Left renal pelvis (tissue), 4 donors: ENCODE data around the gene STON2. TPM values are rescaled to one million over a fixed set of nuclear protein-coding genes. Genes with fewer than 3 reads are reported as not detected.
A peak's percentile ranks its signal among the peaks of the same experiment; 100 is the strongest.

Experiments used
- DNase-seq, 4 donors: peaks; one replicate each; pipeline ENCODE4 v3.0.0-alpha.2; 2013; ENCODE audit warnings: low read depth in 4 of 4, low spot score in 3 of 4
- polyA plus RNA-seq, 4 donors: library from polyadenylated mRNA; unstranded; fragments of 120-200 nt; gene quantifications; one replicate each; pipeline ENCODE4 v1.2.1, GENCODE V29; 2013; ENCODE audit not compliant: insufficient read length in 4 of 4

Gene STON2
- polyA plus RNA-seq, 4 donors: 2.5 to 53.8 (median 45.7) TPM

- no peak for DNase-seq
These were observed 58.3 kb downstream of the STON2 start for GRCh38 chr14:81341781-81342180.

- no peak for DNase-seq
These were observed 58.8 kb downstream of the STON2 start for GRCh38 chr14:81341370-81341769.

DNA sequence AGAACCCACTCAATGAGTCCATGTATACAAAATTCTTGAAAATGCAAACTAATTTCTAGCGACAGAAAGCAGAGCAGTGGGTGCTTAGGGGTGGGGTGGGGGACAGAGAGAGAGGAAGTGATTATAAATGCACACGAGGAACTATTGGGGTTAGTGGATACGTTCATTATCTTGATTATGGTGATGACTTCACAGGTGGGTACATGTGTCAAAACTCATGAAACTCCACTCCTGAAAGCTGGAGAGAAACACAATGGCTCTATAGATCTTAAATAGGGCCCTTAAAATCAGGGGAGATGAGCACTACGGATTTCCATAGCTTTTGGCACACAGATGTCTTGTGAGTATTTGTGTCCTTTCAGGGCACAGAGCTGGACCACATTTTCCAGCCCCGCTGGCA, 59.9 kb downstream of the STON2 start:
- DNase-seq: no peak

GRCh38 chr14:81337073-81337472, 63.1 kb downstream of the STON2 start:
- DNase-seq: no peak

GRCh38 chr14:81336009-81336408, 64.1 kb downstream of the STON2 start:
- DNase-seq: no peak

- DNase-seq: no peak
These were observed 67.4 kb downstream of the STON2 start for GRCh38 chr14:81332725-81333124.

DNA sequence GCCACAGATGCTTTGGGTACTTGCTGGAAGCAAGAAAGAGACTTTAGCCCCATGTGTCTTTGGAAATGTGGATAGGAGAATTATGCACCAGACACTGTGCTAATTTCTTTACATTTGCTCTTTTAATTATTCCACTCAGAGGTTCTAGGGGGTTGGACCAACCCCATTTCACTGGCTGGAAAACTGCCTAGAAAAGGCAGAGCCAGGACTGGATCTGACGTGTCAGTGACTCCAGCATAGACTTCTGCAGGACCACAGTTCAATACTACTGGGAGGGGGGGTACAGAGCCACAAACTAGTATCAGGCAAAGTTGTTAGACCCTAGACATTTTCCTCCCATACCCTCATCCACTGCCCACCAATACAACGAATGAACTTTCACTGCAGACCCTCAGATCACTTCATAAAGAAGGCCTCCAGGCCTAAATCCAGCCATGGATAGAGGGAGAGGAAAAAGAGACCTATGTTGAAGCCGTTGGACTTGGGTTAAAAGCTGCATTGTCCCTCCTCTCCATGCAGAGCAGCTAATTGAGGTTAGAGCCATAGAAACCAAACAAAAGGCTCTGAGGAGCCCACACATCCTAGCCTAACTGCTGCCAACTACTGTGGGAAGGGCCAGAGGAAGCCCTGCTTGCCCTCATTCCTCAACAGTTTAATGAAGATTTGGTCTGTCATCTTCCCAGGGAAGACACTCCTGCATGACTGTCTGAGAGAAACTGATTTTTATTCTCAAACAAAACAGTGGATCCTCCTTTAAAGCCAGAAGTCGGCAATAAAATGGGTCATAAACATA, 68.7 kb downstream of the STON2 start:
- DNase-seq: no peak

DNA sequence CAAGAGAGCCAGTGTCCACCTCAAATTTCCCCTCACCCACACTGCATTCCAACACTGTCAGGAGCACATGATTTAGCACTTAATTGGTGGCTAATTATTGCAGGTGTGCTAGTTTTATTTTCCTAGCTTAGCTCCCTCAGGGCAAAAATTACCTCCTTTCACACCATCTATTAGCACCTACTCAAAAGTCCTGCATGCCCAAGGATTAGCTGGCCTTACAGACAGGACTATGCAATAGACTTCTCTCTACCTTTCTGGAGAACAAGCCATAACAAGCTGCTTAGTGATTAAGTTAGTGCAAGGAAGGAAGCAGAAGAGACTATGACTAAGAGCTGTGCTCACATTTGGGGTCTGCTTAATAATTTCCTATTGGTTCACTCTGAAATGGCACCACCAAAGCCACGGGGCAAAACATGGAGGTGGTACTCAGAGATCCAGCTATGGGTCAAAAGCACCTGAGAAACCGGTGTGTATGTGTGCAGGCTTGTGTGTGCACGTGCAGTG, 69.5 kb downstream of the STON2 start:
- DNase-seq: no peak

DNA sequence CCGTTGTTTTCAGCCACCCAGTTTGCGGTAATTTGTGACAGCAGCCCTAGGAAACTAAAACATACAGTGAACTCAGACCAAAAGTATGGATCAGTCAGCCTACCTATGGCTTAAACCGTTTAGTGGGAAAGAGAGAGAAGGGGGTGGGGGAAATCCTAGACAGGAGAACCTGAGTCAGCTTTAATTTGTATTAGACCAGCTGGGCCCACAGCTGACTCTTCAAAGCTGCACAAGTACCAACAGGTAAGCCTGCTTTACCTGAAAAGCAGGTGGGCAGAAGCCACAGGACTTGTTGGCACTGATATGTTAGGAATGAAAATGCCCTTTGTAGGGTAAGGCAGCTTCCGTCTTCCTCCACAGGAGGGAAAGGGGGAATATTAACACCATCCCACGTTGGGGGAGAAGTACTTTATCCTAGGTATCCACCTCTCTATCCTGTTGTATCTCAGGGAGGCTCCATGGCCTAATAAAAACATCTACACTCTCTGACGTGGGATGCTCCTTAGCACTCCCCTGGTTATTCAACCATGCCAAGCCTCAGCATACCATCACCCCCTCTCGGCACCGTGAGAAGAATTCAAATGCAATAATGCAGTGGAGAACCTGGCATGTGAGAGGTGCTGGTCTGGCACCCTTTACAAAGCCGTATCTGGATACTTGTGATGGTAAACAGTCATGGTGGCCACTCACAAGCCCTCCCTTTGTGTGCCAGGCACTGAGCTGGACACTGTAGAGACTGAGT, 70.3 kb downstream of the STON2 start:
- no peak for DNase-seq

GRCh38 chr14:81326451-81326850, 73.7 kb downstream of the STON2 start:
- no peak for DNase-seq

DNA sequence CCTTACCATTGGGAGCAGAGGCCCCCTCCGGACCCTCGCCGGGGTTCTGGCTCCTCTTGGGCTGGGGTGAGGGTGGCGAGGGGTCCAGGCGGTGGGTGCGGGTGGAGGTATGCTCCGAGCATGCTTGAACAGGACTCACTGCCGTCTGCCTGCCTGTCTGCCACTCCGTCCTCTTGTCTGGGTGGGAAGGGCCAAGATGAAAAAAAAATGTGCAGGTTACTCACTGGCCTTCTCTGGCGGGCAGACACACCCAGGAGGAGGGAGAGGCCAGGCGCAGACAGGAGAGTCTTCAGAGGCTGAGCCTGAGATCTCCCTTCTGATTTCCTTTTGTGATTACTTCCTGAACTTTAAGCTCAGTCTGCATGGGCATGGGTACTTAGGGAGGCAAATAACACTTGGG, 76.1 kb downstream of the STON2 start:
- peak in 2 of 4 donors; percentile 36 to 50 for DNase-seq

DNA sequence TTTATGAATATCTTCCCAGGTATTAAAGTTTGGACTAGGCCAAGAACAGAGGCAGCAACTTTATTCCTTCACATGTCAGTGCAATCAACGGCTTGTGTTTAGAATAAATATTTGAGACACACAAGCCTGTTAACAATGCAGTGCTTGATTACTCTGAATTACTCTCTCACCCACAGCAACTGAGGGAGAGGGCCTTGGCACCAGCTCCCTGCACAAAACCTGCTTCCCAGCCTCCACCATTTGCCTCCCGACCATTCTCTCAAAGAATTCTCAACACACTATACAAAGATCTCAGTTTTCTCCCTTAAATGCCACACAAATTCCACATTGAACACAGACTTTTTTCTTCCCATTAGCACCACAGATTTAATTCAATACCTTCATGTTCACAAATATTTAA, 77.0 kb downstream of the STON2 start:
- DNase-seq: no peak

GRCh38 chr14:81319946-81320345, 80.2 kb downstream of the STON2 start:
- DNase-seq: no peak

- DNase-seq: no peak
These were observed 80.8 kb downstream of the STON2 start for GRCh38 chr14:81319314-81319713.

DNA sequence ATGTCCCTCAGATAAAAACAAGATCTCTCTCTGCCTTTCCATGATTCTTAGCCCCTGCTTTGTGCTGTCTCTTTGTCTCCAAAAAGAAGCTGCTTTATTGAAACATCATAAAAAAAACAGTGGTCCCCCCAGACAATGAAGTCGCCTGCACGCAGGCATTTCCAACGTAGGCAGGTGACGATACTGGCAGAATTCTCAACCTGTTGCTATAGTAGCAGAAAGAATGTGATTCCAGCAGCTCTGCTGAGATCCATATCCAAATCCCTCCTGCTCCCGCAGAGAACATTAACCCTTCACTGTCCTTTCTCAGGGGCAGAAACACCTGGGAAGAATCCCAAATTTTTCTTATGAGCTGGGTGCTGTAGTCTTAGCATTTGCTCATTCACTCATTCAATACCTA, 84.8 kb downstream of the STON2 start:
- DNase-seq: no peak

GRCh38 chr14:81314443-81315175, 85.5 kb downstream of the STON2 start:
- no peak for DNase-seq

DNA sequence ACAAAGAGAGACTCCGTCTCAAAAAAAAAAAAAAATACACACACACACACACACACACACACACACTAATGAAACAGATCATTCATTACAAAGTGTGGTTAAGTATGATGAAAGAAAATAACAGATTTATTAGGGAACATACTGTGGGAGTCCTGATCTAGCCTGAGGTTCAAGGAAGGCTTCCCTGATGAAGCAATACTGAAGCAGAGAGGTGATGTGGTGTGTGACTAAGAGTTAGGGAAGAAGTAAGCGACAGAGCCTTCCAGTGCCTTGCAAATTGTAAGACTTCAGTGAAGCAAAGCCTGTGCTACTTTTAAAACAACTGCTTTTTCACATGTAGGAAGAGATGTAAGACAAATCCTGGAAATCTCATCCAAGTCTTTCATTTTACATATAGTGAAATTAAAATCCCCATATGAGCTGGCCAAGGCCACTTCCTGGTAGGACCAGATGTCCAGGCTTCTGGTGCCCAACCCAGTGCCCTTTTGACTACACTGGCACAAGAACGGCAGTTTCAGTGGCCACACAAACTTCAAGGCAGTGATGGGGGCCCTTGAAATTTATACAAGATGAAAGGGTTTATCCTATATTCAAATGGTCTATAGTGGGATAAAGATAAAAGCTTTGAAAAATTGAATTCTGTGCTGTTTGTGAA, 86.2 kb downstream of the STON2 start:
- DNase-seq: no peak

- DNase-seq: no peak
These were observed 86.9 kb downstream of the STON2 start for GRCh38 chr14:81313200-81313599.

GRCh38 chr14:81312289-81312876, 87.7 kb downstream of the STON2 start:
- DNase-seq: no peak

DNA sequence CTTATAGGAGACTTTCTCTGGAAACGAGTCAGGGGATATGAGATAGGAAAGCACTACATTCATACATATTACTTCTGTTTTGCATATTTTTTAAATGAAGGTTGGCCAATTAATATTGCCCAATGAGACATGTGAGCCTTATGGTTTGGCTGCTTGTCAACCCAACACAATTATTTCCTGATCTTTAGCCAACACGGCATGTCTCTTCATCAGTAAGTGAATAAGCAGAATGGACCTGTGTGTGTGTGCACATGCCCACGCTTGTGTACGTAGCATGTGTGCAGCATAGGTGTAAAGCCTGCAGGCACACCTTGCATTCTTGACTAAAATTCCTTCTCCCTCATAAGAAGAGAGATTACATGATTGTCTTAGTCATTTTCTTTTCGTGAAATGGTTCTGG, 88.3 kb downstream of the STON2 start:
- no peak for DNase-seq
